IPS-15b (cell line): ENCODE results near the gene ABHD17A.

Experiments used
- H3K27me3 ChIP-seq: one replicate; pipeline ENCODE4 v1.6.1; 2013; ENCODE audit warnings: low read length; ENCODE audit not compliant: control insufficient read depth, insufficient read depth
- H3K36me3 ChIP-seq: one replicate; pipeline ENCODE4 v1.6.1; 2013; ENCODE audit warnings: low read length; ENCODE audit not compliant: control insufficient read depth, insufficient read depth
- H3K4me1 ChIP-seq: one replicate; pipeline ENCODE4 v1.6.1; 2013; ENCODE audit warnings: mild to moderate bottlenecking, low read length; ENCODE audit not compliant: control insufficient read depth, insufficient read depth
- H3K4me3 ChIP-seq: one replicate; pipeline ENCODE4 v1.5.1; 2013; ENCODE audit warnings: low read depth, low read length
- H3K9ac ChIP-seq: one replicate; pipeline ENCODE4 v1.6.1; 2013; ENCODE audit warnings: low read depth, mild to moderate bottlenecking, low read length
- H3K9me3 ChIP-seq: one replicate; pipeline ENCODE4 v1.6.1; 2013; ENCODE audit warnings: mild to moderate bottlenecking, low read length; ENCODE audit not compliant: control insufficient read depth, insufficient read depth

ABHD17A gene

GRCh38 chr19:1920644-1921043 is 35.3 kb upstream of the ABHD17A start:
- no peak overlapping the region for H3K4me3 ChIP-seq
- peaks cover 48% of the 10 kb centered on the region for H3K36me3 ChIP-seq
- no peaks in the 10 kb centered on the region for H3K4me1 ChIP-seq
- no peak overlapping the region for H3K9ac ChIP-seq
- H3K27me3 ChIP-seq, result no peaks in the 10 kb centered on the region
- H3K9me3 ChIP-seq, result no peaks in the 10 kb centered on the region

- H3K9me3 ChIP-seq, result no peaks in the 10 kb centered on the region
- H3K4me3 ChIP-seq, result no peak overlapping the region
- H3K4me1 ChIP-seq, result no peaks in the 10 kb centered on the region
- no peak overlapping the region for H3K9ac ChIP-seq
- no peaks in the 10 kb centered on the region for H3K27me3 ChIP-seq
- peaks cover 58% of the 10 kb centered on the region for H3K36me3 ChIP-seq
Measured at GRCh38 chr19:1918975-1919374, 33.7 kb upstream of the ABHD17A start.

DNA sequence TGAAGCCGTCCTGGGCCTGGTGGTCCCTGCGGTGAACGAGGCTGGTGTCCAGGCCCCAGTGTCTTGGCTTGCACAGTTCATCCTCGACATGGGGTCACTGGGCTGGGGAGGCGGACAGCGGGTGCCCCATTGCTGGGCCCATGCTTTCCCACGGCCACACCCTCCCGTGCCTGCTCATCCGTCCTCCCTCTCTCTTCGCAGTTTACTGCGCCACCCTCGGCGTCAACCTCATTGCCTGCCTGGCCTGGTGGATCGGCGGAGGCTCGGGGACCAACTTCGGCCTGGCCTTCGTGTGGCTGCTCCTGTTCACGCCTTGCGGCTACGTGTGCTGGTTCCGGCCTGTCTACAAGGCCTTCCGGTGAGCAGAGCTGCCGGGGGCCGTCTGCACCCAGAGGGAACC is 32.6 kb upstream of the ABHD17A start:
- Histone ChIP-seq H3K4me3 (no peak overlapping the region), H3K36me3 (peaks cover 62% of the 10 kb centered on the region), H3K9me3 (no peaks in the 10 kb centered on the region), H3K4me1 (no peaks in the 10 kb centered on the region), H3K9ac (no peak overlapping the region), H3K27me3 (no peaks in the 10 kb centered on the region)

- Histone ChIP-seq H3K9ac (no peak overlapping the region), H3K36me3 (peaks cover 60% of the 10 kb centered on the region), H3K27me3 (no peaks in the 10 kb centered on the region), H3K4me1 (no peaks in the 10 kb centered on the region), H3K4me3 (no peak overlapping the region), H3K9me3 (no peaks in the 10 kb centered on the region)
Measured at GRCh38 chr19:1917146-1917545, 31.9 kb upstream of the ABHD17A start.

DNA sequence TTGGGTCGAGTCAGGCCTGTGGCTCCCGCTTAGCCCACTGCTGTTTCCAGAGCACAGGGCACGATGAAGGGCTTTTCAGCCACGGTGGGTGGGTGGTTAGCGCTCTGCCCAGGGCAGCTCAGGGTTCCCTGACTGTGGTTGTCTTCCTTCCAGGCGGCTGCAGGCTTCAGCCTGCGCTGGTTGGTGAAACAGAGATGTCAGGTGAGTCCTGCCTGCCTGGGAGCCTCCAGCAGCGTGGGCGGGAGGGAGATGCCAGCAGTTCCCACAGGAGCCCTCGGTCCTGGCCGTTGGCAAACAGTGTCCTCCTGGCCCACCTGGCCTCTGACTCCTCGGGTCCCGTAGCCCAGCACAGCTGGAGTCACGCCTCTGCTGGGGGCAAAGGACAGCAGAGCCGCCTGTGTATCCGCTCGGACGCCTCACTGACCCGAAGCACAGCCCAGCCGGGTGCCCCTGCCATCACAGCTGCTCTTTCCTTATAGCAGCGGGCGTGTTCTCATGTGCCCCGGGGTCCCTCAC is 29.6 kb upstream of the ABHD17A start:
- no peaks in the 10 kb centered on the region for H3K27me3 ChIP-seq
- no peaks in the 10 kb centered on the region for H3K4me1 ChIP-seq
- no peaks in the 10 kb centered on the region for H3K9me3 ChIP-seq
- H3K36me3 ChIP-seq, result peaks cover 46% of the 10 kb centered on the region
- no peak overlapping the region for H3K4me3 ChIP-seq
- no peak overlapping the region for H3K9ac ChIP-seq

DNA sequence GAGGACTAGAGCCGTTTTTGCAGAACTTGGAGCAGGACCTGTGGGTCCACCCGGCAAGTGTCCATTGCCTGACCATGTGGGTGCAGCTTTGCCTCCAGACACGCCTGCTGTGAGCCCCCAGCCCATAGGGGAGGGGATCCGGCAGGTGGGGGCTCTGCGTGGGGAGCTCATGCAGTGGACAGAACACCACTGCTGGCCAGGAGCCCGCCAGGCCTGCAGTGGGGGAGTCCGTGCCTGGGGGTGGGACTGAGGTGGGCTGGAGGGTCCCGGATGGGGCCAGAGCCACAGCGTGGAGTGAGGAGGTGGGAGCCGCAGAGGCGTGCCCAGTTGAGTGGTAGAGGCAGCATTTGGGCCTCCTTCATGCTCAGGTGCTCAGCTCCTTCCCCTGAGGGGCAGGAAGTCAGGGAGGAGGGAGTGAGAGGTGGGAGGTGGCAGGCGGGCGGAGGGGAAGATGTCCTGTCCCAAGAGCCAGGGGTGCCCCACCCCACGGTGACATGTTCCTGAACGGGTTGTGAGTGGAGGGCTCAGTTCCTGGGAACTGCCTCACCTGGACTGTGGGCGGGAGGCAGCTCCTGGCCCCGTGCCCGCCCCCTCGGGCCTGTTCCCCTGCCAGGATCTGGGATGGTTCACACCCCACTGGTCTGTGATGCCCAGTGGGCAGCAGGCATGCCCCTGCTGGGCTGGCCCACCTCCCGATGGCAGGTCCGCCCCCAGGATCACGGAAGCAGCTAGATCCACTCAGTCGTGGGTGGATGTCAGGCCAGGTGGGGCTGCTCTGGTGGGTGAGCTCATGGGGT is 28.7 kb upstream of the ABHD17A start:
- no peak overlapping the region for H3K9ac ChIP-seq
- peaks cover 41% of the 10 kb centered on the region for H3K36me3 ChIP-seq
- no peak overlapping the region for H3K4me3 ChIP-seq

GRCh38 chr19:1912760-1913505 is 27.6 kb upstream of the ABHD17A start:
- Histone ChIP-seq H3K36me3 (peaks cover 35% of the 10 kb centered on the region), H3K9me3 (no peaks in the 10 kb centered on the region), H3K9ac (no peak overlapping the region), H3K4me3 (no peak overlapping the region), H3K27me3 (no peaks in the 10 kb centered on the region), H3K4me1 (no peaks in the 10 kb centered on the region)

More for the DNA sequence above, 28.7 kb upstream of the ABHD17A start:
- Histone ChIP-seq H3K9me3 (no peaks in the 10 kb centered on the region), H3K4me1 (no peaks in the 10 kb centered on the region), H3K27me3 (no peaks in the 10 kb centered on the region)

DNA sequence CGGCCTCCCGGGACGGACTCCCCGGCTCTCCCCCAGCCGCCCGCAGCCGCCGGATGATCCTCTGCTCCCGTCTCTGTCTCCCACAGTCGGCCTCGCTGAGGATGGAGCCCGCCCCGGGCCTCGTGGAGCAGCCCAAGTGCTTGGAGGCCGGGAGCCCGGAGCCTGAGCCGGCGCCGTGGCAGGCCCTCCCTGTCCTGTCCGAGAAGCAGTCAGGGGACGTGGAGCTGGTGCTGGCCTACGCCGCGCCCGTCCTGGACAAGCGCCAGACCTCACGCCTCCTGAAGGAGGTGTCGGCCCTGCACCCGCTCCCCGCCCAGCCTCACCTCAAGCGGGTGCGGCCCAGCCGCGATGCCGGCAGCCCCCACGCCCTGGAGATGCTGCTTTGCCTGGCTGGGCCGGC is 26.7 kb upstream of the ABHD17A start:
- Histone ChIP-seq H3K27me3 (no peaks in the 10 kb centered on the region), H3K9ac (no peak overlapping the region), H3K4me1 (no peaks in the 10 kb centered on the region), H3K9me3 (no peaks in the 10 kb centered on the region), H3K36me3 (peaks cover 30% of the 10 kb centered on the region), H3K4me3 (no peak overlapping the region)

DNA sequence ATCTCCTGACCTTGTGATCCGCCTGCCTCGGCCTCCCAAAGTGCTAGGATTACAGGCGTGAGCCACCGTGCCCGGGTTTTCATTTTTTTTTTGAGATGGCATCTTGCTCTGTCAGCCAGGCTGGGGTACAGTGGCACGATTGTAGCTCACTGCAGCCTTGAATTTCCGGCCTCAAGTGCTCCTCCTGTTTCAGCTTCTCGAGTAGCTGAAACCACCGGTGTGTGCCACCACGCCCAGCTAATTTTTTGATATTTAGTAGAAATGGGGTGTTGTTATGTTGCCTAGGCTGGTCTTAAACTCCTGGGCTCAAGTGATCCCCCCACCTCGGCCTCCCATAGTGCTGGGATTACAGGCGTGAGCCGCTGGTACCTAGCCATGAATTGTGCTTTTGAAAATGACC is 25.8 kb upstream of the ABHD17A start:
- Histone ChIP-seq H3K36me3 (peaks cover 30% of the 10 kb centered on the region), H3K9me3 (no peaks in the 10 kb centered on the region), H3K4me3 (no peak overlapping the region), H3K27me3 (no peaks in the 10 kb centered on the region), H3K4me1 (no peaks in the 10 kb centered on the region), H3K9ac (no peak overlapping the region)

DNA sequence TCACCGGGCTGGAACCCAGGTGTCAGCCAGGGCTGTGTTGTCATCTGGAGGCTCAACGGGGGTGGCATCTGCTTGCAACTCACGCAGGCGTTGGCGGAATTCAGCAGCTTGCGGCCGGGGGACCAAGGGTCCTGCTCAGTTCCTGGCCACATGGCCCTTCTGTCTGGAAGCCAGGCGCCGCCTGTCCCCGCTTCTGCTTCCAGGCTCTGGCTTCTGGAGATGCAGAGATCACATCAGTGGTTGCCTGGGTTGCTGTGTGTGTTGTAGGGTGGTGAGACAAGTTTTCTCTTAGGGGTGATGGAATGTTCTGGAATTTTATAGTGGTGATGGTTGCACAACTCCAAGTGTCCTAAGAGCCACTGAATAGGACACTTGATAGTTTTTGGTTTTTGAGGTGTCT is 24.9 kb upstream of the ABHD17A start:
- Histone ChIP-seq H3K9me3 (no peaks in the 10 kb centered on the region), H3K9ac (no peak overlapping the region), H3K36me3 (peaks cover 30% of the 10 kb centered on the region), H3K4me3 (no peak overlapping the region), H3K4me1 (peaks cover 3% of the 10 kb centered on the region), H3K27me3 (no peaks in the 10 kb centered on the region)

DNA sequence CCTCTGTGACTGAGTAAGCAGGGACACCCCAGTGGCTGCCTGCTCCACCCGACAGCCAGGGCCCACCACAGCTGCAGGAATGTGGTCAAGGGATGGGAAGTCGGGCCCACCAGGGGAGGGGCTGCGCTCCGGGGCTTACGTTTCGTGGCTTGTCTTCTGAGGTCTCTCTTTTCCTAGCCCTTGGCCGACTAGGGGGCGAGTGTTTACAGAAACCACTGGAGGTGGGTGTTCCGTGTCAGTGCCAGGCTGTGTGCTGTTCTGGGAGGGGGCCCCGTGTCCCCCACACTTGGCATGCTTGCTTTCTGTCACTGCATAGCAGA is 24.4 kb upstream of the ABHD17A start:
- Histone ChIP-seq H3K36me3 (peaks cover 25% of the 10 kb centered on the region), H3K4me3 (no peak overlapping the region), H3K27me3 (no peaks in the 10 kb centered on the region), H3K4me1 (peaks cover 3% of the 10 kb centered on the region), H3K9me3 (no peaks in the 10 kb centered on the region), H3K9ac (no peak overlapping the region)

- Histone ChIP-seq H3K9ac (no peak overlapping the region), H3K27me3 (no peaks in the 10 kb centered on the region), H3K36me3 (peaks cover 17% of the 10 kb centered on the region), H3K4me3 (no peak overlapping the region), H3K4me1 (peaks cover 3% of the 10 kb centered on the region), H3K9me3 (no peaks in the 10 kb centered on the region)
Measured at GRCh38 chr19:1908364-1908678, 23.0 kb upstream of the ABHD17A start.
